ENCODE data around the gene KCNH2. TPM values are rescaled to one million over a fixed set of nuclear protein-coding genes. Genes with fewer than 3 reads are reported as not detected.

Gene KCNH2
- total and polyA plus RNA-seq, 2 of the 13 experiments (the other 11 are each of a cell fraction or from before 2014, with no cell fraction given) = 0.09 to 0.11 TPM

- TF ChIP-seq ZNF770 (CRISPR knock-in tag; IDR thresholded peaks at IDR 0.05) (no peak), MTF2 (CRISPR knock-in tag; IDR thresholded peaks at IDR 0.05; ENCODE audit: borderline replicate concordance) (no peak), POLR2AphosphoS5 (IDR thresholded peaks at IDR 0.05; ENCODE audit: low read depth, low read length) (peak; percentile 45; the same call in 1 of the 2 replicates), KLF6 (CRISPR knock-in tag; IDR thresholded peaks at IDR 0.05) (no peak), PLSCR1 (CRISPR knock-in tag; IDR thresholded peaks at IDR 0.05; ENCODE audit: borderline replicate concordance) (no peak), ZNF225 (CRISPR knock-in tag; IDR thresholded peaks at IDR 0.05) (no peak), ZNF460 (CRISPR knock-in tag; IDR thresholded peaks at IDR 0.05; ENCODE audit: borderline replicate concordance) (no peak), ISX (CRISPR knock-in tag; conservative IDR thresholded peaks at IDR 0.05) (no peak), BCL6 (CRISPR knock-in tag; IDR thresholded peaks at IDR 0.05) (no peak), FOXK1 (CRISPR knock-in tag; IDR thresholded peaks at IDR 0.05; ENCODE audit: borderline replicate concordance, low read depth) (no peak), ZFX (CRISPR knock-in tag; IDR thresholded peaks at IDR 0.05; ENCODE audit: low read depth) (no peak; the same call in 1 of the 2 replicates), AKNA (CRISPR knock-in tag; IDR thresholded peaks at IDR 0.05; ENCODE audit: borderline replicate concordance) (no peak), MAF1 (CRISPR knock-in tag; IDR thresholded peaks at IDR 0.05; ENCODE audit: borderline replicate concordance) (no peak), ZBTB43 (CRISPR knock-in tag; conservative IDR thresholded peaks at IDR 0.05) (no peak), ZNF24 (IDR thresholded peaks at IDR 0.05) (no peak), JUNB (CRISPR knock-in tag; IDR thresholded peaks at IDR 0.05; ENCODE audit: borderline replicate concordance) (no peak), ZNF33A (CRISPR knock-in tag; IDR thresholded peaks at IDR 0.05; ENCODE audit: borderline replicate concordance) (no peak), ZBTB49 (CRISPR knock-in tag; IDR thresholded peaks at IDR 0.05; ENCODE audit: borderline replicate concordance) (no peak)
Measured at GRCh38 chr7:151009327-151010036, 31.4 kb upstream of the KCNH2 start (continued).

Measured in HepG2 (cell line).